CD14-positive monocyte (primary cell): ENCODE results near the gene CFAP221. TPM values are rescaled to one million over a fixed set of nuclear protein-coding genes. Genes with fewer than 3 reads are reported as not detected.

Experiments
- DNase-seq, 3 donors: peaks; one replicate each; pipeline ENCODE4 v3.0.0-alpha.2; 2011 to 2022
- H2AFZ ChIP-seq: 2 replicates; pipeline ENCODE4 v1.6.0; 2012; ENCODE audit warnings: mild to moderate bottlenecking, low read depth, low read length, inconsistent platforms; ENCODE audit not compliant: insufficient read depth, poor library complexity, severe bottlenecking
- H3K27ac ChIP-seq, 2 donors: 1 replicate in 1 of 2; 2 replicates in 1 of 2; pipeline ENCODE4 v1.5.1; 2012 to 2013; ENCODE audit warnings: low read length in 2 of 2, control low read depth in 1 of 2, inconsistent platforms in 1 of 2, low read depth in 1 of 2, mild to moderate bottlenecking in 1 of 2
- H3K27me3 ChIP-seq, 2 donors: one replicate each; pipeline versions ENCODE4 v1.6.0 to v1.6.1; 2011 to 2013; ENCODE audit warnings: low read length in 2 of 2; ENCODE audit not compliant: control insufficient read depth in 2 of 2, insufficient read depth in 2 of 2
- H3K36me3 ChIP-seq, 2 donors: replicated peaks in 1 of 2; 1 replicate in 1 of 2; 2 replicates in 1 of 2; pipeline versions ENCODE4 v1.5.1 to v1.6.1; 2012 to 2013; ENCODE audit warnings: low read length in 2 of 2, control low read depth in 1 of 2, inconsistent platforms in 1 of 2, mild to moderate bottlenecking in 1 of 2; ENCODE audit not compliant: insufficient read depth in 2 of 2, control insufficient read depth in 1 of 2
- H3K4me1 ChIP-seq, 2 donors: 1 replicate in 1 of 2; 2 replicates in 1 of 2; pipeline versions ENCODE4 v1.5.1 to v1.6.1; 2012 to 2013; ENCODE audit warnings: low read length in 2 of 2, control low read depth in 1 of 2, inconsistent platforms in 1 of 2, mild to moderate bottlenecking in 1 of 2, moderate library complexity in 1 of 2; ENCODE audit not compliant: insufficient read depth in 2 of 2, control insufficient read depth in 1 of 2
- H3K4me2 ChIP-seq: replicated peaks from 2 replicates; pipeline ENCODE3; 2012; ENCODE audit warnings: low read length, moderate library complexity, mild to moderate bottlenecking; ENCODE audit not compliant: poor library complexity, severe bottlenecking; ENCODE audit errors: extremely low read depth
- H3K4me3 ChIP-seq, 3 experiments: fragments of 200-600 bp in 1 of 3; sonication (generic) in 1 of 3; replicated peaks in 1 of 3; 1 replicate in 2 of 3; 2 replicates in 1 of 3; pipeline ENCODE4 v1.5.1; 2011 to 2013; ENCODE audit warnings: low read length in 3 of 3, mild to moderate bottlenecking in 3 of 3, control low read depth in 2 of 3, low read depth in 2 of 3, inconsistent platforms in 1 of 3, moderate library complexity in 1 of 3
- H3K79me2 ChIP-seq: 2 replicates; pipeline ENCODE4 v1.6.0; 2012; ENCODE audit warnings: mild to moderate bottlenecking, control low read depth, inconsistent platforms, low read length, moderate library complexity; ENCODE audit not compliant: insufficient read depth
- H3K9ac ChIP-seq: 2 replicates; pipeline ENCODE4 v1.6.0; 2017; ENCODE audit warnings: low read length, mild to moderate bottlenecking; ENCODE audit not compliant: insufficient read depth, poor library complexity, severe bottlenecking
- H3K9me3 ChIP-seq, 2 donors: replicated peaks in 1 of 2; 1 replicate in 1 of 2; 2 replicates in 1 of 2; pipeline versions ENCODE4 v1.5.1 to v1.6.1; 2012 to 2013; ENCODE audit warnings: low read length in 2 of 2, control low read depth in 1 of 2; ENCODE audit not compliant: control insufficient read depth in 1 of 2, insufficient read depth in 1 of 2
- H4K20me1 ChIP-seq: 2 replicates; pipeline ENCODE4 v1.6.0; 2012; ENCODE audit warnings: mild to moderate bottlenecking, low read length, control low read depth, moderate library complexity; ENCODE audit not compliant: insufficient read depth
- H3K27ac Mint-ChIP-seq, 7 donors: one replicate each; pipeline ENCODE4 v1.8.0; 2020; ENCODE audit warnings: mild to moderate bottlenecking in 7 of 7, mixed read lengths in 7 of 7, moderate library complexity in 6 of 7, inconsistent platforms in 2 of 7
- H3K27me3 Mint-ChIP-seq, 3 donors: one replicate each; pipeline ENCODE4 v1.8.0; 2021 to 2022; ENCODE audit warnings: low read depth in 3 of 3, mild to moderate bottlenecking in 3 of 3, mixed read lengths in 3 of 3, moderate library complexity in 3 of 3, inconsistent platforms in 1 of 3
- H3K36me3 Mint-ChIP-seq, 2 donors: one replicate each; pipeline ENCODE4 v1.8.0; 2020; ENCODE audit warnings: mixed read lengths in 2 of 2, inconsistent platforms in 1 of 2, mild to moderate bottlenecking in 1 of 2
- H3K4me1 Mint-ChIP-seq: one replicate; pipeline ENCODE4 v1.8.0; 2020; ENCODE audit warnings: mild to moderate bottlenecking, mixed read lengths
- H3K4me3 Mint-ChIP-seq, 2 donors: one replicate each; pipeline ENCODE4 v1.8.0; 2020; ENCODE audit warnings: mild to moderate bottlenecking in 2 of 2, mixed read lengths in 2 of 2, moderate library complexity in 1 of 2
- H3K9me3 Mint-ChIP-seq, 7 donors: one replicate each; pipeline ENCODE4 v1.8.0; 2020 to 2022; ENCODE audit warnings: mixed read lengths in 7 of 7, mild to moderate bottlenecking in 6 of 7, moderate library complexity in 6 of 7, inconsistent platforms in 2 of 7
- WGBS: methylation state at CpG from one replicate; pipeline ENCODE4 v1.1.5; 2013; ENCODE audit warnings: missing lambda C conversion rate; ENCODE audit not compliant: insufficient coverage; 5-methylcytosine and 5-hydroxymethylcytosine counted together
- intact Hi-C, 2 donors: fragments of 100-400 bp; cut with micrococcal nuclease; formaldehyde crosslinking; loops; one replicate each; pipeline versions ENCODE4 v1.15.0 to v1.15.1; 2023
- polyA plus RNA-seq, 3 donors: library from polyadenylated mRNA; depleted of rRNA in 1 of 3; unstranded in 2 of 3; stranded (reverse) in 1 of 3; fragments of 300-500 nt in 2 of 3; fragments of >200 nt in 1 of 3; fragmentation: Illumina TruSeq in 2 of 3; gene quantifications; 1 replicate in 2 of 3; 2 replicates in 1 of 3; pipeline ENCODE4 v1.2.3, GENCODE V29; 2012 to 2021
- TF ChIP-seq, protein P1 (sequence below): fragments of 200-600 bp; IDR thresholded peaks from one replicate; pipeline ENCODE4 v1.8.0; 2022; ENCODE audit warnings: antibody characterized with exemption, mild to moderate bottlenecking

CFAP221 gene
- polyA plus RNA-seq, 3 donors, result not detected

DNA sequence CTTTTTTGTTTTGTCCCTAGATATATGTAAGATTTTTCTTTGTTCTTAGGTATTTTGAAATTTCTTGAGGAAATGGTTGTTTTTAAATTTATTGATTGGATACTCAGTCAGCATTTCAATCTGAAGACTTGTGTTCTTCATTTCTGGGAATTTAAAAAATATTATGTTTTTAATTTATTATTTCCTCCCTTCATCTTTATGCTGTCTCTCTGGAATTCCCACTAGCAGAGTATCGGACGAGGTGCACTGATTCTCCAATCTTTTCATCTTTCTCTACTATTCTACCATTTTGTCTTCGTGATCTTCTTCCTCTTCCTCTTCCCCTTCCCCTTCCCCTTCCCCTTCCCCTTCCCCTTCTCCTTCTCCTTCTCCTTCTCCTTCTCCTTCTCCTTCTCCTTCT, 32.3 kb upstream of the CFAP221 start:
- no peak overlapping the region for H3K4me3 ChIP-seq
- no peak overlapping the region for H3K9ac ChIP-seq
- Mint-ChIP-seq H3K36me3 (no peaks in the 10 kb centered on the region), H3K4me3 (no peak overlapping the region), H3K27ac (no peak overlapping the region), H3K9me3 (no peaks in the 10 kb centered on the region), H3K27me3 (peaks cover 4 to 21% (median 9%) of the 10 kb centered on the region in 3 donors), H3K4me1 (no peaks in the 10 kb centered on the region)
- H3K4me1 ChIP-seq, result no peaks in the 10 kb centered on the region
- H3K27me3 ChIP-seq, result peaks cover 0 to 2% of the 10 kb centered on the region in 2 donors
- intact Hi-C loops, result no loop called here
- no peak overlapping the region for H3K4me2 ChIP-seq
- TF ChIP-seq, protein P1, sequence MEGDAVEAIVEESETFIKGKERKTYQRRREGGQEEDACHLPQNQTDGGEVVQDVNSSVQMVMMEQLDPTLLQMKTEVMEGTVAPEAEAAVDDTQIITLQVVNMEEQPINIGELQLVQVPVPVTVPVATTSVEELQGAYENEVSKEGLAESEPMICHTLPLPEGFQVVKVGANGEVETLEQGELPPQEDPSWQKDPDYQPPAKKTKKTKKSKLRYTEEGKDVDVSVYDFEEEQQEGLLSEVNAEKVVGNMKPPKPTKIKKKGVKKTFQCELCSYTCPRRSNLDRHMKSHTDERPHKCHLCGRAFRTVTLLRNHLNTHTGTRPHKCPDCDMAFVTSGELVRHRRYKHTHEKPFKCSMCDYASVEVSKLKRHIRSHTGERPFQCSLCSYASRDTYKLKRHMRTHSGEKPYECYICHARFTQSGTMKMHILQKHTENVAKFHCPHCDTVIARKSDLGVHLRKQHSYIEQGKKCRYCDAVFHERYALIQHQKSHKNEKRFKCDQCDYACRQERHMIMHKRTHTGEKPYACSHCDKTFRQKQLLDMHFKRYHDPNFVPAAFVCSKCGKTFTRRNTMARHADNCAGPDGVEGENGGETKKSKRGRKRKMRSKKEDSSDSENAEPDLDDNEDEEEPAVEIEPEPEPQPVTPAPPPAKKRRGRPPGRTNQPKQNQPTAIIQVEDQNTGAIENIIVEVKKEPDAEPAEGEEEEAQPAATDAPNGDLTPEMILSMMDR, result no peak
- H3K27ac ChIP-seq, result no peak overlapping the region
- H2AFZ ChIP-seq, result no peak overlapping the region
- H3K9me3 ChIP-seq, result no peaks in the 10 kb centered on the region
- no peaks in the 10 kb centered on the region for H3K79me2 ChIP-seq
- H4K20me1 ChIP-seq, result no peaks in the 10 kb centered on the region
- 100% methylated on average over 1 of the region's 3 CpGs for WGBS
- DNase-seq, result no peak
- no peaks in the 10 kb centered on the region for H3K36me3 ChIP-seq

DNA sequence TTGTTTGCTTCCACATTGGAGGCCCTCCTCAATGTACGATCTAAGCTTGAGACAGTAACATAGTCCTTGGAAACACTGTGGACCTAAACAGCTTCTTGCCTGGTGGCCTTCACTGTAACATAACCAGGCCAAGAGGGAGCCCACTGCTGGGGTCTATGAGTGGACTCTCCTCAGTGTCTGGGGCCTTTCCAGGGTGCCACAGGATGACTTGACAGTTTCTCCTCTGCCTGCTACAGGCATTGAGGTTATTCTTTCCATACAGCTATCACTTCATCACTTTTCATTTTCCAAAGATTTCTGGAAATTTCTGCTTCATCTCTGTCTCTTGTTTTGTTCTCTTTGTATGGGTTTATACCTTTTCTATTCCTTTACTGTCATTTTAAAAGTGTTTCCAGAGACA, 31.3 kb upstream of the CFAP221 start:
- no peak overlapping the region for H3K9ac ChIP-seq
- peaks cover 0 to 1% (median 0%) of the 10 kb centered on the region in 7 donors for H3K9me3 Mint-ChIP-seq
- no peaks in the 10 kb centered on the region for H3K79me2 ChIP-seq
- peaks cover 2% of the 10 kb centered on the region for H3K4me1 Mint-ChIP-seq
- no peak overlapping the region for H3K27ac Mint-ChIP-seq
- no peak for DNase-seq
- no peak overlapping the region for H3K4me3 Mint-ChIP-seq
- no peaks in the 10 kb centered on the region for H3K4me1 ChIP-seq
- intact Hi-C loops, result no loop called here
- 100% methylated on average over 1 of the region's 1 CpG for WGBS
- no peak overlapping the region for H3K4me3 ChIP-seq
- TF ChIP-seq, protein P1, result no peak
- peaks cover 8 to 21% (median 9%) of the 10 kb centered on the region in 3 donors for H3K27me3 Mint-ChIP-seq
- H3K4me2 ChIP-seq, result no peak overlapping the region
- H3K27ac ChIP-seq, result no peak overlapping the region
- no peaks in the 10 kb centered on the region for H4K20me1 ChIP-seq
- no peaks in the 10 kb centered on the region for H3K36me3 ChIP-seq
- H3K9me3 ChIP-seq, result no peaks in the 10 kb centered on the region
- peaks cover 0 to 2% of the 10 kb centered on the region in 2 donors for H3K27me3 ChIP-seq
- no peak overlapping the region for H2AFZ ChIP-seq
- no peaks in the 10 kb centered on the region for H3K36me3 Mint-ChIP-seq
